ENCODE data around the gene RANBP9.

The RANBP9 gene

GRCh38 chr6:13604135-13604534, 107.5 kb downstream of the RANBP9 start:
- TF ChIP-seq GATA3 (IDR thresholded peaks at IDR 0.05; ENCODE audit: low read depth, low read length) = no peak
- no peak for TF ChIP-seq GATA2 (IDR thresholded peaks at IDR 0.05; ENCODE audit: low read depth, low read length)

- no peak for TF ChIP-seq GATA3 (IDR thresholded peaks at IDR 0.05; ENCODE audit: low read depth, low read length)
- TF ChIP-seq GATA2 (IDR thresholded peaks at IDR 0.05; ENCODE audit: low read depth, low read length) = no peak
Measured at GRCh38 chr6:13600036-13600435, 111.6 kb downstream of the RANBP9 start.

- TF ChIP-seq GATA2 (IDR thresholded peaks at IDR 0.05; ENCODE audit: low read depth, low read length) = no peak
- TF ChIP-seq GATA3 (IDR thresholded peaks at IDR 0.05; ENCODE audit: low read depth, low read length) = no peak
Measured at GRCh38 chr6:13597073-13597472, 114.6 kb downstream of the RANBP9 start.

- no peak for TF ChIP-seq GATA3 (IDR thresholded peaks at IDR 0.05; ENCODE audit: low read depth, low read length)
- no peak for TF ChIP-seq GATA2 (IDR thresholded peaks at IDR 0.05; ENCODE audit: low read depth, low read length)
Measured at GRCh38 chr6:13593720-13594119, 117.9 kb downstream of the RANBP9 start.

GRCh38 chr6:13593103-13593502, 118.5 kb downstream of the RANBP9 start:
- peak; percentile 97 for TF ChIP-seq GATA2 (IDR thresholded peaks at IDR 0.05; ENCODE audit: low read depth, low read length)
- peak; percentile 75 for TF ChIP-seq GATA3 (IDR thresholded peaks at IDR 0.05; ENCODE audit: low read depth, low read length)

- TF ChIP-seq GATA3 (IDR thresholded peaks at IDR 0.05; ENCODE audit: low read depth, low read length) (no peak), GATA2 (IDR thresholded peaks at IDR 0.05; ENCODE audit: low read depth, low read length) (no peak)
Measured at GRCh38 chr6:13591205-13591921, 120.3 kb downstream of the RANBP9 start.

- TF ChIP-seq GATA2 (IDR thresholded peaks at IDR 0.05; ENCODE audit: low read depth, low read length) (no peak), GATA3 (IDR thresholded peaks at IDR 0.05; ENCODE audit: low read depth, low read length) (no peak)
Measured at GRCh38 chr6:13590574-13591153, 121.0 kb downstream of the RANBP9 start.

GRCh38 chr6:13589801-13590200, 121.8 kb downstream of the RANBP9 start:
- TF ChIP-seq GATA3 (IDR thresholded peaks at IDR 0.05; ENCODE audit: low read depth, low read length) (no peak), GATA2 (IDR thresholded peaks at IDR 0.05; ENCODE audit: low read depth, low read length) (no peak)

GRCh38 chr6:13586603-13587542, 124.8 kb downstream of the RANBP9 start:
- TF ChIP-seq GATA3 (IDR thresholded peaks at IDR 0.05; ENCODE audit: low read depth, low read length) (no peak), GATA2 (IDR thresholded peaks at IDR 0.05; ENCODE audit: low read depth, low read length) (no peak)

GRCh38 chr6:13581700-13582229, 129.9 kb downstream of the RANBP9 start:
- TF ChIP-seq GATA2 (IDR thresholded peaks at IDR 0.05; ENCODE audit: low read depth, low read length) = no peak
- no peak for TF ChIP-seq GATA3 (IDR thresholded peaks at IDR 0.05; ENCODE audit: low read depth, low read length)

GRCh38 chr6:13579911-13580310, 131.7 kb downstream of the RANBP9 start:
- TF ChIP-seq GATA2 (IDR thresholded peaks at IDR 0.05; ENCODE audit: low read depth, low read length) = no peak

- TF ChIP-seq GATA2 (IDR thresholded peaks at IDR 0.05; ENCODE audit: low read depth, low read length) (no peak), GATA3 (IDR thresholded peaks at IDR 0.05; ENCODE audit: low read depth, low read length) (no peak)
Measured at GRCh38 chr6:13577926-13578325, 133.7 kb downstream of the RANBP9 start.

- no peak for TF ChIP-seq GATA2 (IDR thresholded peaks at IDR 0.05; ENCODE audit: low read depth, low read length)
- TF ChIP-seq GATA3 (IDR thresholded peaks at IDR 0.05; ENCODE audit: low read depth, low read length) = no peak
Measured at GRCh38 chr6:13576017-13576416, 135.6 kb downstream of the RANBP9 start.

GRCh38 chr6:13575377-13575775, 136.3 kb downstream of the RANBP9 start:
- TF ChIP-seq GATA2 (IDR thresholded peaks at IDR 0.05; ENCODE audit: low read depth, low read length) (no peak), GATA3 (IDR thresholded peaks at IDR 0.05; ENCODE audit: low read depth, low read length) (no peak)

Data from SH-SY5Y (cell line).